HFF-Myc (cell line): ENCODE results near the gene TYRP1.

Source experiments
- DNase-seq: peaks from one replicate; pipeline ENCODE4 v3.0.0-alpha.2; 2011; ENCODE audit warnings: low read depth; ENCODE audit errors: extremely low read depth
- H3K4me3 ChIP-seq: replicated peaks from 2 replicates; pipeline ENCODE4 v1.5.1; 2011; ENCODE audit warnings: low read depth, mild to moderate bottlenecking, control low read depth, low read length
- TF ChIP-seq, protein P1 (sequence below): IDR thresholded peaks from 2 replicates; pipeline ENCODE4 v1.5.1; 2012; ENCODE audit warnings: mild to moderate bottlenecking, low read depth, low read length, control low read depth; ENCODE audit errors: missing control alignments

Gene TYRP1, protein sequence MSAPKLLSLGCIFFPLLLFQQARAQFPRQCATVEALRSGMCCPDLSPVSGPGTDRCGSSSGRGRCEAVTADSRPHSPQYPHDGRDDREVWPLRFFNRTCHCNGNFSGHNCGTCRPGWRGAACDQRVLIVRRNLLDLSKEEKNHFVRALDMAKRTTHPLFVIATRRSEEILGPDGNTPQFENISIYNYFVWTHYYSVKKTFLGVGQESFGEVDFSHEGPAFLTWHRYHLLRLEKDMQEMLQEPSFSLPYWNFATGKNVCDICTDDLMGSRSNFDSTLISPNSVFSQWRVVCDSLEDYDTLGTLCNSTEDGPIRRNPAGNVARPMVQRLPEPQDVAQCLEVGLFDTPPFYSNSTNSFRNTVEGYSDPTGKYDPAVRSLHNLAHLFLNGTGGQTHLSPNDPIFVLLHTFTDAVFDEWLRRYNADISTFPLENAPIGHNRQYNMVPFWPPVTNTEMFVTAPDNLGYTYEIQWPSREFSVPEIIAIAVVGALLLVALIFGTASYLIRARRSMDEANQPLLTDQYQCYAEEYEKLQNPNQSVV

DNA sequence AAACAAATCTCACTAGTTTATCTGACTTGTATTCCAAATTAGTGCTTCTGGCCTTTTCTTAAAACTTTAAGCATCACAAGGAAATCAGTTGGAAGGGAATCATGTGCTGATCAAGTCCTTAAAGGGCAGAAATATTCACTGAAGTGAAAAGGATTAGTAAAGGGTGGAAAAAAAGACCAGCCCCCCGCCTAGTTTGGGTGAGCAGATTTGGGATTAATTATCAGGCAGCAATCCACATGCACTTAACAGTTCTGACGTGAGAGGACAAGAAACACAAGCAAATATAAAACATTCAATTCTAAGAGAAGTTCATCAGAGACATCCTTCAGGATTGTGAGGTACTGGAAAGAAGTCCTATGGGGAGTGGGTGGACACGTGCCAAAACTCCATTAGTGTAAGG is at the start of gene TYRP1:
TYRP1 (plus strand) TSS at position 245 of the 400 bp plus-strand sequence. CDS start 612 bp downstream, outside the sequence.
- no peak for DNase-seq
- H3K4me3 ChIP-seq: no peak within 1 kb of the TSS
- TF ChIP-seq, protein P1, sequence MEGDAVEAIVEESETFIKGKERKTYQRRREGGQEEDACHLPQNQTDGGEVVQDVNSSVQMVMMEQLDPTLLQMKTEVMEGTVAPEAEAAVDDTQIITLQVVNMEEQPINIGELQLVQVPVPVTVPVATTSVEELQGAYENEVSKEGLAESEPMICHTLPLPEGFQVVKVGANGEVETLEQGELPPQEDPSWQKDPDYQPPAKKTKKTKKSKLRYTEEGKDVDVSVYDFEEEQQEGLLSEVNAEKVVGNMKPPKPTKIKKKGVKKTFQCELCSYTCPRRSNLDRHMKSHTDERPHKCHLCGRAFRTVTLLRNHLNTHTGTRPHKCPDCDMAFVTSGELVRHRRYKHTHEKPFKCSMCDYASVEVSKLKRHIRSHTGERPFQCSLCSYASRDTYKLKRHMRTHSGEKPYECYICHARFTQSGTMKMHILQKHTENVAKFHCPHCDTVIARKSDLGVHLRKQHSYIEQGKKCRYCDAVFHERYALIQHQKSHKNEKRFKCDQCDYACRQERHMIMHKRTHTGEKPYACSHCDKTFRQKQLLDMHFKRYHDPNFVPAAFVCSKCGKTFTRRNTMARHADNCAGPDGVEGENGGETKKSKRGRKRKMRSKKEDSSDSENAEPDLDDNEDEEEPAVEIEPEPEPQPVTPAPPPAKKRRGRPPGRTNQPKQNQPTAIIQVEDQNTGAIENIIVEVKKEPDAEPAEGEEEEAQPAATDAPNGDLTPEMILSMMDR: no peak

DNA sequence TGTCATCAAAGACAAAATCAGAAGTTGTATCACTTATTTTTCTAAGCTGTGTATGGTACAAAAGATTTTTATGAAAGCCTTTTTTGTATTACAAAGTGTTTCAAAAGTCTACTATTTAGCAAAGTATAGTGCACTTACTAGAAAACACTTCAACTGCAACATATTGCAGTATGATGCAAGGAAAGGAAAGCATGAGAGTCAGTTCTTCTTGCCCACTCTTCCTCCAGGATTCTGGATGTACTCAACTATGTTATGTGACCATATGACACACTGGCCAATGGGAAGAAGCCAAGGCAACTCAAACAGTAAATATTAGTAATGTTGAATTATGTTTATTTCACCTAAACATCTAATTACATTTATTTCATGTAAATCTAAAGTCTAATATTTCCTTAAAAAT is 49.5 kb upstream of the TYRP1 start:
- no peak for DNase-seq
- TF ChIP-seq, protein P1: no peak
- no peak overlapping the region for H3K4me3 ChIP-seq

DNA sequence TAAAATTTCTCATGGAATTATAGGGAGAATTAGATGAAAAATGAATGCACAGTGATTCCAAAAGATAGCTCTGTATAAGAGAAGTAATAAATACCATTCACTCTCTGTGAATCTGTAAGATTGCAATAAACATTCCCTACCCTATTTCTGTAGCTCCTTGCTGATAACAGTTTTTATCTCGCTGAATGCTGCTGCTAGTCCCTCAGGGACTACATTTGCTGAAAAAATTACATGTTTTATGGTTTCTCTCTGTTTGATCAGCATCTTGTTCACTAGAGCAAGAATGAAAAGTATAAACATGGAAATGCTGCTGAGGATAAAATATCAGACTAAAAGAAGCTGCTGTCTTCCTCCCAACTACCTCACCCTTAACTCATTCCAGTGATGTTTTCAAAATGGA is 44.3 kb upstream of the TYRP1 start:
- H3K4me3 ChIP-seq: no peak overlapping the region
- TF ChIP-seq, protein P1: no peak
- DNase-seq: no peak

DNA sequence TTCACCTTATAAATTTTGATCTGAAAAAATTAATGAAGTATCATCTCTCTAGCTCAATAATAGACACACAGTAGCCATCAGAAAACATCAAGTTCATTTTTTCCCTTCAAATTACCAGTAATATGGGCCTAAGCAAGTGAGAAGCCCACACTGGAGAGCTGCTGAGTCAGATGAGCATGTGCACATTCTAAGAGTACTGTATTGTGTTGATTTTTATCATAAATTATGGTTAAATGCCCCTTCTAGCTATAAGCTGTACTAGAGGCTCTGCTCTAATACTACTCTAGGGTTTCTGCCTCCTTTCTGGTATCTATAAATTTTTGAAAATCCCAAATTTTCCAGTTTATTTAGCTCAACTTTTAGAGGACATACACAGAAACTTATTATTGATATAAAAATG is 42.1 kb upstream of the TYRP1 start:
- no peak overlapping the region for H3K4me3 ChIP-seq
- DNase-seq: no peak
- TF ChIP-seq, protein P1: no peak

DNA sequence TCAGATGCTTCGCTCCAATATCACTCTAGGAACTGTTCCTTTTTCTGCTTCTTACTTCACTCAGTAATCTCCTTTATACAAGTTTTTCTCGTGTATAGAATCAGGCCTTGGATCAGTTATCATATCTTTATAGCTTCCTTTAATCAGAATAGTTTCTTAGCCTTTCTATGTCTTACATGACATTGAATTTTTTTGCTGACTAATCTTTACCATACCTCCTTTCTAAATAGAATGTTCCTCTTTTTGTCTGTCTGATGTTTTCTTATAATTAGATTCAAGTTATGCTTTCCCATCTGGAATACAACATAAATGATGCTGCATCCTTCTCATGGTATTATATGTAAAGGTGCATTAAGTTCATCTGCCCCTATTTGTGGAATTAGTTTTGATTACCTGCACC is 40.2 kb upstream of the TYRP1 start:
- TF ChIP-seq, protein P1: no peak
- no peak for DNase-seq
- no peak overlapping the region for H3K4me3 ChIP-seq

DNA sequence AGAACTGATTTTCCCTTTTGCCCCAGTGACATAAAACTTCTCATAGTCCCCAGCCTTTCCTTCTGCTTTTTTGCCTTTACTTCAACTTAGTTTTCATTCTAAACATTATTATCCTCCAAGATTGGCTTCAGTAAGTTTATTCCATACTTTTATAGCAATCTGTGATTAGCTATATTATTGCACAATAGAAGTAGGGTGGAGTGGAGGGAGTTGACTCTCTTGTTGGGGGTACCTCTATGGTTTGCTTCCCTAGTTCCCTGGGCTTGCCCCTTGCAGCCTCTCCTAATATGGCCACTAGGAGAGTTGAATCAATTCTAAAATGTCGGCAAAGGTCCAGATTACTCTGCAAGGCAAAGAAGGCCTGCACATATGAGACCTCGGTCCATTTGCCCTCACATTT is 36.4 kb upstream of the TYRP1 start:
- TF ChIP-seq, protein P1: no peak
- DNase-seq: no peak
- no peak overlapping the region for H3K4me3 ChIP-seq
